ENCODE results near the gene GNG13.
"Not testable (repeated sequence)": the region's sequence is repeated elsewhere in the genome, so short reads cannot be mapped to it uniquely, and the experiment has no call there.

GNG13 gene

DNA sequence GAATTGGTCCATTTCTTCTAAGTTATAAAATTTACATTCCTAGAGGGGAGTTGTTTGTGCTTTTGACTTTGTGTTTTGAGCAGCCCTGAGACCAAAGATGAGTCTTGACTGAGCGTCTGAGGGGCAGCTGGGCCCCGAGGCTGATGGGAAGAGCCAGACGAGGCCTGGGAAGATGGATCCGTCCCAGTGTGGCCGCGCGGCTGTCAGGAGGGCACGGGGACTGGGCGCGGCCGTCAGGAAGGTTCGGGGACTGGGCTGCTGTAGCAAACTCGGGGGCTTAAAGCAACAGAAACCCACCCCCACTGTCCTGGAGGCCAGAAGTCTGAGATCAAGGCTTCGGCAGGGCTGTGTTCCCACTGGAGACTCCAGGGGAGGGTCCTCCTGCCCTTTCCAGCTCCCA, 38.2 kb upstream of the GNG13 start:
- TF ChIP-seq, protein P1, sequence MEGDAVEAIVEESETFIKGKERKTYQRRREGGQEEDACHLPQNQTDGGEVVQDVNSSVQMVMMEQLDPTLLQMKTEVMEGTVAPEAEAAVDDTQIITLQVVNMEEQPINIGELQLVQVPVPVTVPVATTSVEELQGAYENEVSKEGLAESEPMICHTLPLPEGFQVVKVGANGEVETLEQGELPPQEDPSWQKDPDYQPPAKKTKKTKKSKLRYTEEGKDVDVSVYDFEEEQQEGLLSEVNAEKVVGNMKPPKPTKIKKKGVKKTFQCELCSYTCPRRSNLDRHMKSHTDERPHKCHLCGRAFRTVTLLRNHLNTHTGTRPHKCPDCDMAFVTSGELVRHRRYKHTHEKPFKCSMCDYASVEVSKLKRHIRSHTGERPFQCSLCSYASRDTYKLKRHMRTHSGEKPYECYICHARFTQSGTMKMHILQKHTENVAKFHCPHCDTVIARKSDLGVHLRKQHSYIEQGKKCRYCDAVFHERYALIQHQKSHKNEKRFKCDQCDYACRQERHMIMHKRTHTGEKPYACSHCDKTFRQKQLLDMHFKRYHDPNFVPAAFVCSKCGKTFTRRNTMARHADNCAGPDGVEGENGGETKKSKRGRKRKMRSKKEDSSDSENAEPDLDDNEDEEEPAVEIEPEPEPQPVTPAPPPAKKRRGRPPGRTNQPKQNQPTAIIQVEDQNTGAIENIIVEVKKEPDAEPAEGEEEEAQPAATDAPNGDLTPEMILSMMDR (conservative IDR thresholded peaks at IDR 0.05), result no peak
- no peak overlapping the region for H3K27ac ChIP-seq

DNA sequence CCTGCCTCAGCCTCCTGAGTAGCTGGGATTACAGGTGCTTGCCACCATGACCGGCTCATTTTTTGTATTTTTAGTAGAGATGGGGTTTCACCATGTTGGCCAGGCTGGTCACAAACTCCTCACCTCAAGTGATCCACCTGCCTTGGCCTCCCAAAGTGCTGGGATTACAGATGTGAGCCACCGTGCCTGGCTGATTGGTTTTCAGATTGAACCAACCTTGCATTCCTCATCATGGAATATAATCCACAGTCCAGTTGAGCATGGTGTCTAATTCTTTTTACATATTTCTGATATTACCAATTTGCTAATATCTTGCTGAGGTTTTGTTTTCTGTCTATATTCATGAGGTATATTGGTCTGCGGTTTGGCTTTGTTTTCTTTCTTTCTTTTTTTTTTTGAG, 36.3 kb upstream of the GNG13 start:
- not testable (repeated sequence) for H3K27ac ChIP-seq

DNA sequence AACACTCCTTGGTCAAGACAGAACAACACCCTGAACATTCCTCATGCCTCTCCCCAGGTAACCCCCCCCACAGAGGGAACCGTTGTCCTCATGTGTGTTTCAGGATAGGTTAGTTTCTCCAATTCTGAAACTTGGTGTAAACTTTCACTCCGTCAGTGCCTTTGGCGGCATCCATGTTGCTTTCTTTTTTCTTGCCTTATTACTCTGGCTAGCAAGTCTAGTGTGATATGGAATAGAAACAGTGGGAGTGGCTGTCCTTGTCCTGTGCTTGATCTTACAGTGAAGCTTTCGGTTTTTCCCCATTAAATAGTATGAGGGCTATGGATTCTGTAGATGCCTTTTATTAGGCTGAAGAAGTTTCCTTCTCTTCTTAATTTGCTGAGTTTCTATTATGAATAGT, 35.7 kb upstream of the GNG13 start:
- TF ChIP-seq, protein P1 (conservative IDR thresholded peaks at IDR 0.05), result no peak
- H3K27ac ChIP-seq, result no peak overlapping the region

DNA sequence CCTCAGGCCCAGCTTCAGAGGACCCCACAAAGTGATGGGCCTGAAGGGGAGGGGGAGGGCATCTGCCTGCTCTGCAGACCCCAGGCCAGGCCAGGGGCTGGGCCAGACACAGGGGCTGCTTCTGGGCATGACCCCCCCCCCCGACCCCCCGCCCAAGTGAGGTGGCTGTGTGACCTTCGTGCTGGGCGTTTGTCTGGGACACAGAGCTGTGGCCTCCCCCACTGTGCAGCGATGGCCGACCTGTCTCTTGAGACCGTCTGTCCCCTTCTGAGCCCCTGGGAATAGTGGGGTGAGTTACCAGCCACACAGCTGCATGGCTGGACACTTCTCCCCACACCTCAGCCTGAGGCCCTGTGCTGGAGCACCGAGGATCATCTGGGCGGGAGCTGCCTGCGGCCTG, 34.8 kb upstream of the GNG13 start:
- H3K27ac ChIP-seq, result no peak overlapping the region
- TF ChIP-seq, protein P1 (conservative IDR thresholded peaks at IDR 0.05), result no peak

DNA sequence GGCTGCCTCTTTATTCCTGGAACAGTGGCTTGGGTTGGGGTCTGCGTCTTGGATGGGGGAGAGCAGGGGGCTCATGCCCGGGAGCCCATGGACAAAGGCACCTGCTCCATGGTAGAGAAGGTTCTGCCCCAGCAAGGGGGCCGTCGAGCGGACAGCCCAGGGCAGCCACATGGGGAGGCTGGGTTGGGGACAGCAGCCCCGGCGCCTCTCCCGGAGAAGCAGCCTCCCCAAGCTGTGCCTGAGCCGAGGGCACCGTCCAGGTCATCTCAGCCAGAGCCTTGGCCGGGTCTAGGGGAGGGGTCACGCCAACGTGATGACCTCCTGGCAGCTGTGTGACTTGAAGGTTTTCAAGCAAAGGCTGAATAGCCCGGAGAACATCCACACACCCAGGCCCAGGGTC, 32.9 kb upstream of the GNG13 start:
- no peak overlapping the region for H3K27ac ChIP-seq
- TF ChIP-seq, protein P1 (conservative IDR thresholded peaks at IDR 0.05), result no peak

DNA sequence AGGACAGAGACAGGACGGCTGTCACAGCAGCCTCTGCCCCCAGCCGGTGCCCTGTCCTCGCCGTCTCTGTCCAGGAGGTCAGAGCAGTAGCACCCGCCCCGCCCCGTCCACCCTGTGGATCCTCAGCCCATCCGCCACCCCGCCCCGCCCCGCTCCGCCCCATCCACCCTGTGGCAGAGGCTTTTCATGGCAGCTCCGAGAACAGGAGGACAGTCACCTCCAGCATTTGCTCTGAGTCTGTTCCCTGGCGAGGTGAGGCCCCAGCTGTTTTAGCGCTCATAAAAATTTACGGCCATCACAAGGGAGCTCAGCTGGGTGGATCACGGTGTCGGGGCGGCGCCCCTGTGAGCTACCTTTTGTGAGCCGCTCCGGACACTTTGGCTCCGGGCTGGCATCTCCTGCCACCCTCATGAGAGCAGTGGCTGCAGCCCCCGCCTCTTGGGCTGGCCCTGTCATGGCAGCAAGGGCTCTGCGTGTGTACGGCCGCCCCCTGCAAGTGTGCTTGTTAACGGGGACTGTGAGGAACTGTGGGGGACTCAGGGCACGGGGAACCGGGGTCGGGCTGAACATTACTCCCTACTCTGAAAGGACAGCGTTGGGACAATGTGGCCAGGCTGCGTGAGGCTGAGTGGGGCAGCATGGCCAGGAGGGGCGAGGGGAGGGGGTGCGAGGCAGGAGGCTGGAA, 32.3 kb upstream of the GNG13 start:
- H3K27ac ChIP-seq, result no peak overlapping the region
- TF ChIP-seq, protein P1 (conservative IDR thresholded peaks at IDR 0.05), result no peak

DNA sequence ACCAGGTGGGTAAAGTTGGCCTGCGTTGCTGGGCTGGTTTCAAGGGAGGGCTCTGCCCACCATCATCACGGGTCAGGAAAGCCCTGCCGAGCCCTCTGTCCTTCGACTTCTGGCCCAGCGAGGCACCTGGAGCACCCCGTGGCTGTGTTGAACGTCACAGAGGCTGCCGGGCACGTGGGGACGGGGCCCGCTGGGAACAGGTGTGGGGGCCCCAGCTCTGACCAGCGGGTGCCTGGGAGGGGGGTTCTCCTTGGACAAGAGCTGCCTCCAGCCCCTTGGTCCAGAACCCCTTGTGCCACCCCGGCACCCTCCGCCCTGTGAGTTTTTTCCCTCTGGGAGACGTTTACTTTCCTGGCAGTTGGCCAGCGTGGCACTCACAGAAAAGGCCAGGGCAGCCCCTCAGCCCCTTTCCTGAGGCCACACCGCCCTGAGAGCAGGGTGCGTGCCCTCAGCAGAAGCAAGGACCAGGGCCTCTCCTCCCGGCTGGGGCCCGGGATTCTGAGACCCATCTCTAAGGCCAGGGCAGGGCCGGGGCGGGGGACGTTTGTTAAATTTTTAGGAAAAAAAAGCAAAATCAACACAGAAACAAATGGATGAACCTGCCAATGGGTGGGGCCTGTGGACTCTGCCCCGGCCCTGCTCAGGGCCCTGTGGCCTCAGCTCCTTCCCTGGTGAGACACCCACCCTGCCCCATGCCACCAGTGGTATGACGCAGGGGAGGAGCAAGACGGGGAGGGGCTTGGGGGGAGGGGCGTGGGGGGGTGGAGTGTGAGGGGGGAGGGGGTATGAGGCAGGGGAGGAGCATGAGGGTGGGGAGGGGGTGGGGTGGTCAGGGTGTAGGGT, 31.3 kb upstream of the GNG13 start:
- TF ChIP-seq, protein P1 (conservative IDR thresholded peaks at IDR 0.05), result no peak
- no peak overlapping the region for H3K27ac ChIP-seq

Data from VCaP (cell line).